Testis (tissue), 2 donors: ENCODE data around the gene POU6F1.

Source experiments
- POLR2A ChIP-seq: fragments of 450-650 bp; IDR thresholded peaks from one replicate; pipeline ENCODE4 v1.6.1; 2017; ENCODE audit warnings: antibody characterized with exemption, mild to moderate bottlenecking, moderate library complexity
- TF ChIP-seq, protein P1 (sequence below), 3 experiments: fragments of 450-650 bp in 2 of 3; fragments of 200-600 bp in 1 of 3; sonication (generic) in 1 of 3; IDR thresholded peaks; one replicate each; pipeline ENCODE4 v1.5.1; 2016 to 2019; ENCODE audit warnings: antibody characterized with exemption in 3 of 3, mild to moderate bottlenecking in 2 of 3, moderate library complexity in 1 of 3

GRCh38 chr12:51196547-51196946, 21.3 kb downstream of the POU6F1 start:
- TF ChIP-seq, protein P1, sequence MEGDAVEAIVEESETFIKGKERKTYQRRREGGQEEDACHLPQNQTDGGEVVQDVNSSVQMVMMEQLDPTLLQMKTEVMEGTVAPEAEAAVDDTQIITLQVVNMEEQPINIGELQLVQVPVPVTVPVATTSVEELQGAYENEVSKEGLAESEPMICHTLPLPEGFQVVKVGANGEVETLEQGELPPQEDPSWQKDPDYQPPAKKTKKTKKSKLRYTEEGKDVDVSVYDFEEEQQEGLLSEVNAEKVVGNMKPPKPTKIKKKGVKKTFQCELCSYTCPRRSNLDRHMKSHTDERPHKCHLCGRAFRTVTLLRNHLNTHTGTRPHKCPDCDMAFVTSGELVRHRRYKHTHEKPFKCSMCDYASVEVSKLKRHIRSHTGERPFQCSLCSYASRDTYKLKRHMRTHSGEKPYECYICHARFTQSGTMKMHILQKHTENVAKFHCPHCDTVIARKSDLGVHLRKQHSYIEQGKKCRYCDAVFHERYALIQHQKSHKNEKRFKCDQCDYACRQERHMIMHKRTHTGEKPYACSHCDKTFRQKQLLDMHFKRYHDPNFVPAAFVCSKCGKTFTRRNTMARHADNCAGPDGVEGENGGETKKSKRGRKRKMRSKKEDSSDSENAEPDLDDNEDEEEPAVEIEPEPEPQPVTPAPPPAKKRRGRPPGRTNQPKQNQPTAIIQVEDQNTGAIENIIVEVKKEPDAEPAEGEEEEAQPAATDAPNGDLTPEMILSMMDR (IDR thresholded peaks at IDR 0.05): no peak
- no peak for TF ChIP-seq POLR2A
